Stimulated activated CD8-positive, alpha-beta memory T cell treated with anti-CD3 and anti-CD28 coated beads, Interleukin-15, amount 100 ng/mL, for 48 hours (primary cell): Measurements from ENCODE around the gene KIAA2012.

Source experiments
- DNase-seq, 2 donors: peaks; one replicate each; pipeline ENCODE4 v3.0.0-alpha.2; 2020; ENCODE audit warnings: low read depth in 2 of 2

The KIAA2012 gene

GRCh38 chr2:202072737-202073401 is at the start of gene KIAA2012:
TSS of gene KIAA2012 (plus strand) at chr2:202073255. CDS start at chr2:202073628, 373 bp downstream.
- no peak for DNase-seq

- DNase-seq = no peak
Observed at GRCh38 chr2:202023904-202024266, 49.2 kb upstream of the KIAA2012 start.

GRCh38 chr2:202024871-202025270 is 48.2 kb upstream of the KIAA2012 start:
- DNase-seq = no peak

- no peak for DNase-seq
Observed at GRCh38 chr2:202025816-202026215, 47.2 kb upstream of the KIAA2012 start.

- DNase-seq = no peak
Observed at GRCh38 chr2:202026507-202026906, 46.5 kb upstream of the KIAA2012 start.

GRCh38 chr2:202030691-202031090 is 42.4 kb upstream of the KIAA2012 start:
- no peak for DNase-seq

- no peak for DNase-seq
Observed at GRCh38 chr2:202031246-202031951, 41.7 kb upstream of the KIAA2012 start.

GRCh38 chr2:202032846-202033316 is 40.2 kb upstream of the KIAA2012 start:
- peak in 1 of 2 donors; percentile 3 for DNase-seq

- DNase-seq = peak; percentile 71 to 80
Observed at GRCh38 chr2:202033317-202034248, 39.5 kb upstream of the KIAA2012 start, which contains the start of gene FZD7. TSS of gene FZD7 (plus strand) at chr2:202033855. CDS start at chr2:202034648, 793 bp downstream.

- DNase-seq = peak in 1 of 2 donors; percentile 4
Observed at GRCh38 chr2:202034249-202035088, 38.6 kb upstream of the KIAA2012 start.

GRCh38 chr2:202035089-202035940 is 37.7 kb upstream of the KIAA2012 start:
- DNase-seq = peak in 1 of 2 donors; percentile 4

- no peak for DNase-seq
Observed at GRCh38 chr2:202035941-202036372, 37.1 kb upstream of the KIAA2012 start.

- no peak for DNase-seq
Observed at GRCh38 chr2:202036601-202037037, 36.4 kb upstream of the KIAA2012 start.

GRCh38 chr2:202037086-202037485 is 36.0 kb upstream of the KIAA2012 start:
- DNase-seq = no peak

- DNase-seq = no peak
Observed at GRCh38 chr2:202038471-202039277, 34.4 kb upstream of the KIAA2012 start.

- no peak for DNase-seq
Observed at GRCh38 chr2:202039278-202040078, 33.6 kb upstream of the KIAA2012 start.

- no peak for DNase-seq
Observed at GRCh38 chr2:202040079-202040844, 32.8 kb upstream of the KIAA2012 start.
